Heart left ventricle (tissue), 16 donors: ENCODE measurements around the gene C2. TPM values are rescaled to one million over a fixed set of nuclear protein-coding genes. Genes with fewer than 3 reads are reported as not detected.

Experiments
- ATAC-seq, 4 donors: fragments of 200-7000 bp; cut with Tn5 transposase; one replicate each; pipeline ENCODE4 v1.9.1; 2020 to 2022; ENCODE audit warnings: moderate library complexity in 4 of 4, mild to moderate bottlenecking in 3 of 4, moderate number of reproducible peaks in 1 of 4
- DNase-seq, 5 donors: peaks; one replicate each; pipeline ENCODE4 v3.0.0-alpha.2; 2020
- H3K27ac ChIP-seq, 12 donors: fragments of 200-600 bp; sonication (generic) in 4 of 12; one replicate each; pipeline versions ENCODE4 v1.5.0 to v1.8.0; 2016 to 2022; ENCODE audit warnings: mild to moderate bottlenecking in 2 of 12
- H3K27me3 ChIP-seq, 9 donors: fragments of 200-600 bp; sonication (generic) in 2 of 9; one replicate each; pipeline versions ENCODE4 v1.5.1 to v1.8.0; 2016 to 2022; ENCODE audit warnings: mild to moderate bottlenecking in 3 of 9
- H3K36me3 ChIP-seq, 9 donors: fragments of 200-600 bp; sonication (generic) in 2 of 9; one replicate each; pipeline versions ENCODE4 v1.5.0 to v1.8.0; 2018 to 2022; ENCODE audit warnings: mild to moderate bottlenecking in 2 of 9
- H3K4me1 ChIP-seq, 12 donors: fragments of 200-600 bp; sonication (generic) in 4 of 12; one replicate each; pipeline versions ENCODE4 v1.5.0 to v1.8.0; 2016 to 2022; ENCODE audit warnings: mild to moderate bottlenecking in 3 of 12
- H3K4me3 ChIP-seq, 12 donors: fragments of 200-600 bp; sonication (generic) in 4 of 12; one replicate each; pipeline versions ENCODE4 v1.5.0 to v1.8.0; 2017 to 2022; ENCODE audit warnings: mild to moderate bottlenecking in 9 of 12, moderate library complexity in 4 of 12
- H3K9me3 ChIP-seq, 12 donors: fragments of 200-600 bp; sonication (generic) in 4 of 12; one replicate each; pipeline versions ENCODE4 v1.5.0 to v1.8.0; 2016 to 2022; ENCODE audit warnings: mild to moderate bottlenecking in 1 of 12
- POLR2A ChIP-seq, 2 donors: fragments of 450-650 bp; IDR thresholded peaks; one replicate each; pipeline ENCODE4 v1.6.1; 2017; ENCODE audit warnings: antibody characterized with exemption in 2 of 2, mild to moderate bottlenecking in 2 of 2, moderate library complexity in 2 of 2
- WGBS, 4 donors: extraction: QIAGEN DNeasy Blood & Tissue Kit in 2 of 4; methylation state at CpG; one replicate each; pipeline versions ENCODE4 v1.1.5 to v1.1.7; 2013 to 2018; 5-methylcytosine and 5-hydroxymethylcytosine counted together
- intact Hi-C, 10 donors: fragments of 100-400 bp; cut with DNase I; formaldehyde crosslinking; loops; one replicate each; pipeline versions ENCODE4 v1.11.1 to v1.14.2; 2022
- polyA plus RNA-seq, 2 donors: library from polyadenylated mRNA; stranded (reverse); fragments of 200-250 nt; gene quantifications; one replicate each; pipeline ENCODE4 v1.2.3, GENCODE V29; 2013
- total RNA-seq, 9 donors: library from RNA; depleted of rRNA in 2 of 9; stranded (reverse); fragments of >200 nt in 2 of 9; fragmentation: NEBNext Ultra II Directional in 3 of 9; extraction: Animal tissue kit (Norgen Biotek cat#: 25700) in 3 of 9; gene quantifications; one replicate each; pipeline versions ENCODE4 v1.1.0 to v1.2.4, GENCODE V29; 2016 to 2023
- TF ChIP-seq, protein P1 (sequence below), 12 donors: fragments of 200-600 bp; sonication (generic) in 4 of 12; IDR thresholded peaks; one replicate each; pipeline versions ENCODE4 v1.5.0 to v1.8.0; 2018 to 2022; ENCODE audit warnings: antibody characterized with exemption in 12 of 12, mild to moderate bottlenecking in 5 of 12
- donor health status: ischemic (EF 13 %, LVEDD 7.1; RV severe dilation, severe dysfunction).
- donor health status: healthy with polysubstance abuse.
- donor health status: DM: no; HTN: yes; CAD: no.
- donor health status: DM: no; HTN: no; CAD: no.
- donor health status: ischemic (EF 25% LVEDD 6.9; RV normal size, moderate dysfunction).
- donor health status: ischemic (EF 25% LVEDD 5.7; RV mildly dilated, moderate dysfunction).
- donor health status: healthy.
- donor health status: DM: yes; HTN: yes; CAD: no.
- donor health status: ischemic (EF 35%, LVEDD 5.7; RV mildly dilated, moderate dysfunction).
- donor health status: nonischemic (EF 11% LVEDD 7.7; RV severe dilation, severe dysfunction).
- donor health status: DM: yes; HTN: yes; CAD: no.
- donor health status: PGD.
- donor health status: ischemic (EF 29% LVEDD 5.4; RV normal size, mild dysfunction).
- donor health status: nonischemic (EF 23%, LVEDD 6.1; RV moderate dilation, normal function).

Gene C2
- total and polyA plus RNA-seq, 11 donors = 0.69 to 103 (median 4.8) TPM

- Histone ChIP-seq H3K9me3 (no peaks in the 10 kb centered on the region), H3K36me3 (peaks cover 0 to 10% (median 5%) of the 10 kb centered on the region in 9 donors), H3K4me3 (no peak overlapping the region), H3K27me3 (no peaks in the 10 kb centered on the region), H3K4me1 (peaks cover 0 to 44% (median 23%) of the 10 kb centered on the region in 12 donors), H3K27ac (peak overlapping the region in 1 of 12 donors; percentile 81)
- ATAC-seq = no peak
- 86 to 90% (median 87%) methylated on average over 38 to 49 of the region's 49 CpGs for WGBS, 4 donors
- DNase-seq = no peak
- intact Hi-C loops = loop anchor here in 8 of 10 donors (5.0 to 10.0 kb wide), 4 partner anchors 52 to 63 kb away; partner anchors contain the start of genes NELFE (in 4 of the 8) and SKIC2 (in 4 of the 8)
- no peak for TF ChIP-seq POLR2A (IDR thresholded peaks at IDR 0.05)
- TF ChIP-seq, protein P1, sequence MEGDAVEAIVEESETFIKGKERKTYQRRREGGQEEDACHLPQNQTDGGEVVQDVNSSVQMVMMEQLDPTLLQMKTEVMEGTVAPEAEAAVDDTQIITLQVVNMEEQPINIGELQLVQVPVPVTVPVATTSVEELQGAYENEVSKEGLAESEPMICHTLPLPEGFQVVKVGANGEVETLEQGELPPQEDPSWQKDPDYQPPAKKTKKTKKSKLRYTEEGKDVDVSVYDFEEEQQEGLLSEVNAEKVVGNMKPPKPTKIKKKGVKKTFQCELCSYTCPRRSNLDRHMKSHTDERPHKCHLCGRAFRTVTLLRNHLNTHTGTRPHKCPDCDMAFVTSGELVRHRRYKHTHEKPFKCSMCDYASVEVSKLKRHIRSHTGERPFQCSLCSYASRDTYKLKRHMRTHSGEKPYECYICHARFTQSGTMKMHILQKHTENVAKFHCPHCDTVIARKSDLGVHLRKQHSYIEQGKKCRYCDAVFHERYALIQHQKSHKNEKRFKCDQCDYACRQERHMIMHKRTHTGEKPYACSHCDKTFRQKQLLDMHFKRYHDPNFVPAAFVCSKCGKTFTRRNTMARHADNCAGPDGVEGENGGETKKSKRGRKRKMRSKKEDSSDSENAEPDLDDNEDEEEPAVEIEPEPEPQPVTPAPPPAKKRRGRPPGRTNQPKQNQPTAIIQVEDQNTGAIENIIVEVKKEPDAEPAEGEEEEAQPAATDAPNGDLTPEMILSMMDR (IDR thresholded peaks at IDR 0.05) = no peak
These were observed 27.4 kb upstream of the C2 start for GRCh38 chr6:31899882-31900722.

DNA sequence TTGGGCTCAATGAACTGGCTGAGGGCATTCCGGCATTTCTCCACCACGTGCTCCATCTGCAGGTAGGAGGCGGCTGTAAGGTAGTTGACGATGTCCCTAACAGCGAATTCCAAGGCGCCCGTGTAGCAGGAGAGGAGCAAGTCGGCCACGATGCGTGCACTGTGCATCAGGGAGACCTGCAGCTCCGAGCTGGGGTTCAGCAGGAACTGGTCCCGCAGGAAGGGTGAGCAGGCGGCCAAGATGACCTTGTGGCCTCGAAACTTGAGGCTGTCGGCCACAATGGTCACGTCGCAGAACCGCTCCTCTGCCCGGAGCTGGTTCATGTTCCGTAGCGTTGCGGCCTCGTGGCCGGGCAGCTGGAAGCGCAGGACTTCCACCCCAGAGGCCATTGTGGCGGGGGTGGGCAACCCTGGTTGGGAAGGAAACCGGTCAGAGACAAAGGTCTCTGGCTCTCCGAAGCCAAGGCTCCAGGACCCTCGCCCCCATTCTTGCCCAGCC lies 26.6 kb upstream of the C2 start:
- intact Hi-C loops = loop anchor here in 5 of 10 donors (5.0 to 10.0 kb wide), 2 partner anchors 51 to 54 kb away; partner anchors contain the start of genes NELFE (in 2 of the 5) and SKIC2 (in 2 of the 5)
- ATAC-seq (no peak), DNase-seq (no peak)
- Histone ChIP-seq H3K4me1 (peaks cover 0 to 44% (median 23%) of the 10 kb centered on the region in 12 donors), H3K36me3 (peaks cover 0 to 3% (median 0%) of the 10 kb centered on the region in 9 donors), H3K9me3 (no peaks in the 10 kb centered on the region), H3K27me3 (no peaks in the 10 kb centered on the region), H3K27ac (peak overlapping the region in 11 of 12 donors; percentile 54 to 91 (median 83)), H3K4me3 (peak overlapping the region; percentile 49 to 95 (median 66))
- 31 to 48% (median 43%) methylated on average over 15 to 29 of the region's 29 CpGs for WGBS, 4 donors
- TF ChIP-seq POLR2A (IDR thresholded peaks at IDR 0.05) = no peak
- TF ChIP-seq, protein P1 (IDR thresholded peaks at IDR 0.05) = no peak

- TF ChIP-seq, protein P1 (IDR thresholded peaks at IDR 0.05) = no peak
- no peak for TF ChIP-seq POLR2A (IDR thresholded peaks at IDR 0.05)
- H3K4me3 ChIP-seq = peak overlapping the region; percentile 49 to 95 (median 66)
- peak; percentile 64 to 79 (median 70) for DNase-seq
- H3K36me3 ChIP-seq = no peaks in the 10 kb centered on the region
- no peaks in the 10 kb centered on the region for H3K27me3 ChIP-seq
- ATAC-seq = peak; percentile 12 to 37 (median 27)
- peak overlapping the region; percentile 61 to 91 (median 84) for H3K27ac ChIP-seq
- intact Hi-C loops = loop anchor here in 5 of 10 donors (5.0 to 10.0 kb wide), 2 partner anchors 51 to 53 kb away; partner anchors contain the start of genes NELFE (in 2 of the 5) and SKIC2 (in 2 of the 5)
- peaks cover 0 to 42% (median 23%) of the 10 kb centered on the region in 12 donors for H3K4me1 ChIP-seq
- H3K9me3 ChIP-seq = no peaks in the 10 kb centered on the region
- 0 to 2% (median 2%) methylated on average over 28 to 45 of the region's 45 CpGs for WGBS, 4 donors
These were observed 26.0 kb upstream of the C2 start for GRCh38 chr6:31901415-31901952.
